GM23338 (cell line): Measurements from ENCODE around the gene KLK15. TPM values are rescaled to one million over a fixed set of nuclear protein-coding genes. Genes with fewer than 3 reads are reported as not detected.
A peak's percentile ranks its signal among the peaks of the same experiment; 100 is the strongest.

ENCODE experiments used
- ATAC-seq: fragments of 200-7000 bp; cut with Tn5 transposase; 3 replicates; pipeline ENCODE4 v1.9.1; 2020
- DNase-seq: peaks from one replicate; pipeline ENCODE4 v3.0.0-alpha.2; 2015; ENCODE audit warnings: low spot score
- H2AFZ ChIP-seq: fragments of 200-600 bp; sonication (generic); 2 replicates; pipeline ENCODE4 v1.8.0; 2016; ENCODE audit warnings: antibody characterized with exemption, mild to moderate bottlenecking, moderate library complexity
- H3F3A ChIP-seq: fragments of 200-600 bp; sonication (generic); replicated peaks from 2 replicates; pipeline ENCODE4 v1.8.0; 2017; ENCODE audit warnings: antibody characterized with exemption, mixed run types, low read depth
- H3K27ac ChIP-seq: fragments of 200-600 bp; sonication (generic); 2 replicates; pipeline ENCODE4 v1.6.1; 2016; ENCODE audit warnings: low read depth
- H3K27me3 ChIP-seq: fragments of 200-600 bp; sonication (generic); 2 replicates; pipeline ENCODE4 v1.8.0; 2016; ENCODE audit warnings: mild to moderate bottlenecking, mixed run types, moderate library complexity; ENCODE audit not compliant: insufficient read depth
- H3K36me3 ChIP-seq: fragments of 200-600 bp; sonication (generic); 2 replicates; pipeline ENCODE4 v1.8.0; 2016; ENCODE audit warnings: mild to moderate bottlenecking; ENCODE audit not compliant: insufficient read depth
- H3K4me1 ChIP-seq: fragments of 200-600 bp; sonication (generic); 2 replicates; pipeline ENCODE4 v1.8.0; 2016; ENCODE audit warnings: mild to moderate bottlenecking, moderate library complexity; ENCODE audit not compliant: insufficient read depth
- H3K4me2 ChIP-seq: fragments of 200-600 bp; sonication (generic); 2 replicates; pipeline ENCODE4 v1.7.1; 2017; ENCODE audit warnings: mixed run types
- H3K4me3 ChIP-seq: fragments of 200-600 bp; sonication (generic); 2 replicates; pipeline ENCODE4 v1.6.1; 2016; ENCODE audit warnings: mixed run types
- H3K79me2 ChIP-seq: fragments of 200-600 bp; sonication (generic); replicated peaks from 2 replicates; pipeline ENCODE4 v1.8.0; 2017; ENCODE audit warnings: mild to moderate bottlenecking; ENCODE audit not compliant: insufficient read depth
- H3K9me2 ChIP-seq: fragments of 200-600 bp; sonication (generic); 2 replicates; pipeline ENCODE4 v1.8.0; 2017; ENCODE audit not compliant: insufficient read depth
- H4K20me1 ChIP-seq: fragments of 200-600 bp; sonication (generic); replicated peaks from 2 replicates; pipeline ENCODE4 v1.8.0; 2017; ENCODE audit warnings: mild to moderate bottlenecking; ENCODE audit not compliant: insufficient read depth
- H3K27ac Mint-ChIP-seq: 2 replicates; pipeline ENCODE4 v1.8.0; 2020; ENCODE audit warnings: inconsistent platforms, mild to moderate bottlenecking, moderate library complexity, mixed read lengths
- H3K27me3 Mint-ChIP-seq: 3 replicates; pipeline ENCODE4 v1.8.0; 2022; ENCODE audit warnings: low read depth, mild to moderate bottlenecking, moderate library complexity, mixed read lengths, inconsistent platforms; ENCODE audit not compliant: insufficient read depth, poor library complexity
- H3K36me3 Mint-ChIP-seq: 3 replicates; pipeline ENCODE4 v1.8.0; 2021; ENCODE audit warnings: low read depth, mild to moderate bottlenecking, inconsistent platforms, moderate library complexity, mixed read lengths
- H3K4me1 Mint-ChIP-seq: 3 replicates; pipeline ENCODE4 v1.8.0; 2020; ENCODE audit warnings: mild to moderate bottlenecking, inconsistent platforms, mixed read lengths
- H3K4me3 Mint-ChIP-seq: 3 replicates; pipeline ENCODE4 v1.8.0; 2021; ENCODE audit warnings: moderate library complexity, mild to moderate bottlenecking, inconsistent platforms, mixed read lengths
- H3K9me3 Mint-ChIP-seq: 3 replicates; pipeline ENCODE4 v1.8.0; 2020; ENCODE audit warnings: moderate library complexity, mild to moderate bottlenecking, inconsistent platforms, mixed read lengths
- EZH2 ChIP-seq: fragments of 200-600 bp; sonication (generic); IDR thresholded peaks from one replicate; pipeline ENCODE4 v1.8.0; 2017; ENCODE audit warnings: antibody characterized with exemption, mild to moderate bottlenecking, low read depth; ENCODE audit not compliant: unreplicated experiment
- JUNB ChIP-seq: IDR thresholded peaks from one replicate; pipeline ENCODE4 v1.6.1; 2016; ENCODE audit warnings: antibody characterized with exemption; ENCODE audit not compliant: unreplicated experiment
- POLR2AphosphoS5 ChIP-seq: IDR thresholded peaks from 2 replicates; pipeline ENCODE4 v1.6.1; 2016; ENCODE audit warnings: antibody characterized with exemption, low read depth
- STAT1 ChIP-seq: IDR thresholded peaks from one replicate; pipeline ENCODE4 v1.6.1; 2016; ENCODE audit warnings: antibody characterized with exemption; ENCODE audit not compliant: unreplicated experiment
- ZNF114 ChIP-seq: fragments of 250-450 bp; sonication (Bioruptor Pico); IDR thresholded peaks from 2 replicates; pipeline ENCODE4 v1.5.0; 2020; ENCODE audit warnings: mild to moderate bottlenecking, moderate library complexity
- polyA plus RNA-seq: library from polyadenylated mRNA; unstranded; fragments of >200 nt; fragmentation: Nextera tagmentation; extraction: Ambion mirVana; gene quantifications from 2 replicates; pipeline ENCODE4 v1.2.1, GENCODE V29; 2016
- total RNA-seq: library from RNA; depleted of rRNA; stranded (reverse); fragments of >200 nt; shearing (Covaris generic); gene quantifications from 2 replicates; pipeline ENCODE4 v1.2.3, GENCODE V29; 2014
- TF ChIP-seq, protein P1 (sequence below): fragments of 250-450 bp; sonication (Bioruptor Pico); IDR thresholded peaks from 2 replicates; pipeline ENCODE4 v1.5.0; 2020; ENCODE audit warnings: mild to moderate bottlenecking, moderate library complexity
- TF ChIP-seq, protein P2 (sequence below): IDR thresholded peaks from 2 replicates; pipeline ENCODE4 v1.6.1; 2016; ENCODE audit warnings: antibody characterized with exemption
- TF ChIP-seq, protein P3 (sequence below), 2 experiments: fragments of 200-600 bp in 1 of 2; sonication (generic) in 1 of 2; conservative IDR thresholded peaks; 2 replicates each; pipeline versions ENCODE4 v1.5.1 to v1.6.1; 2016 to 2017; ENCODE audit warnings: antibody characterized with exemption in 2 of 2, low read depth in 2 of 2, mild to moderate bottlenecking in 2 of 2, moderate library complexity in 1 of 2
- TF ChIP-seq, protein P4 (sequence below): IDR thresholded peaks from one replicate; pipeline ENCODE4 v1.6.1; 2018; ENCODE audit warnings: antibody characterized with exemption; ENCODE audit not compliant: unreplicated experiment

The KLK15 gene
- total and polyA plus RNA-seq, 2 experiments from 2014 or later, result not detected

DNA sequence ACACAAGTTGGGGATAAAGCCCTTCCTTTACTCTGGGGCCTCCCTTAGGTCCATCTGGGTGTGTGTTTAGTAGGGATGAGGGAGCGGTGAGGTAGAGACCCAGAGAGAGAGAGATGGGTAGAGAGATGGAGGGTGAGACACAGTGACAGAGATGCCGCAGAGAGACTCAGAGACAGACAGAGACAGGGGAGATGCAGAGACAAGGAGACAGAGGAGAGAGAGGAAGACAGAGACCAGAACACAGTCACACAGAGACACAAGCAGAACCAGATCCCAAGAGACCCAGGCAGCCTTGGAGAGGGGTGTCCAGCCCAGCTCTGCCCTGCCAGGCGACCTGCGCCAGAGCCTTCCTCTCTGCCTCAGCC lies 12.1 kb downstream of the KLK15 start (continued):
- TF ChIP-seq, protein P1, sequence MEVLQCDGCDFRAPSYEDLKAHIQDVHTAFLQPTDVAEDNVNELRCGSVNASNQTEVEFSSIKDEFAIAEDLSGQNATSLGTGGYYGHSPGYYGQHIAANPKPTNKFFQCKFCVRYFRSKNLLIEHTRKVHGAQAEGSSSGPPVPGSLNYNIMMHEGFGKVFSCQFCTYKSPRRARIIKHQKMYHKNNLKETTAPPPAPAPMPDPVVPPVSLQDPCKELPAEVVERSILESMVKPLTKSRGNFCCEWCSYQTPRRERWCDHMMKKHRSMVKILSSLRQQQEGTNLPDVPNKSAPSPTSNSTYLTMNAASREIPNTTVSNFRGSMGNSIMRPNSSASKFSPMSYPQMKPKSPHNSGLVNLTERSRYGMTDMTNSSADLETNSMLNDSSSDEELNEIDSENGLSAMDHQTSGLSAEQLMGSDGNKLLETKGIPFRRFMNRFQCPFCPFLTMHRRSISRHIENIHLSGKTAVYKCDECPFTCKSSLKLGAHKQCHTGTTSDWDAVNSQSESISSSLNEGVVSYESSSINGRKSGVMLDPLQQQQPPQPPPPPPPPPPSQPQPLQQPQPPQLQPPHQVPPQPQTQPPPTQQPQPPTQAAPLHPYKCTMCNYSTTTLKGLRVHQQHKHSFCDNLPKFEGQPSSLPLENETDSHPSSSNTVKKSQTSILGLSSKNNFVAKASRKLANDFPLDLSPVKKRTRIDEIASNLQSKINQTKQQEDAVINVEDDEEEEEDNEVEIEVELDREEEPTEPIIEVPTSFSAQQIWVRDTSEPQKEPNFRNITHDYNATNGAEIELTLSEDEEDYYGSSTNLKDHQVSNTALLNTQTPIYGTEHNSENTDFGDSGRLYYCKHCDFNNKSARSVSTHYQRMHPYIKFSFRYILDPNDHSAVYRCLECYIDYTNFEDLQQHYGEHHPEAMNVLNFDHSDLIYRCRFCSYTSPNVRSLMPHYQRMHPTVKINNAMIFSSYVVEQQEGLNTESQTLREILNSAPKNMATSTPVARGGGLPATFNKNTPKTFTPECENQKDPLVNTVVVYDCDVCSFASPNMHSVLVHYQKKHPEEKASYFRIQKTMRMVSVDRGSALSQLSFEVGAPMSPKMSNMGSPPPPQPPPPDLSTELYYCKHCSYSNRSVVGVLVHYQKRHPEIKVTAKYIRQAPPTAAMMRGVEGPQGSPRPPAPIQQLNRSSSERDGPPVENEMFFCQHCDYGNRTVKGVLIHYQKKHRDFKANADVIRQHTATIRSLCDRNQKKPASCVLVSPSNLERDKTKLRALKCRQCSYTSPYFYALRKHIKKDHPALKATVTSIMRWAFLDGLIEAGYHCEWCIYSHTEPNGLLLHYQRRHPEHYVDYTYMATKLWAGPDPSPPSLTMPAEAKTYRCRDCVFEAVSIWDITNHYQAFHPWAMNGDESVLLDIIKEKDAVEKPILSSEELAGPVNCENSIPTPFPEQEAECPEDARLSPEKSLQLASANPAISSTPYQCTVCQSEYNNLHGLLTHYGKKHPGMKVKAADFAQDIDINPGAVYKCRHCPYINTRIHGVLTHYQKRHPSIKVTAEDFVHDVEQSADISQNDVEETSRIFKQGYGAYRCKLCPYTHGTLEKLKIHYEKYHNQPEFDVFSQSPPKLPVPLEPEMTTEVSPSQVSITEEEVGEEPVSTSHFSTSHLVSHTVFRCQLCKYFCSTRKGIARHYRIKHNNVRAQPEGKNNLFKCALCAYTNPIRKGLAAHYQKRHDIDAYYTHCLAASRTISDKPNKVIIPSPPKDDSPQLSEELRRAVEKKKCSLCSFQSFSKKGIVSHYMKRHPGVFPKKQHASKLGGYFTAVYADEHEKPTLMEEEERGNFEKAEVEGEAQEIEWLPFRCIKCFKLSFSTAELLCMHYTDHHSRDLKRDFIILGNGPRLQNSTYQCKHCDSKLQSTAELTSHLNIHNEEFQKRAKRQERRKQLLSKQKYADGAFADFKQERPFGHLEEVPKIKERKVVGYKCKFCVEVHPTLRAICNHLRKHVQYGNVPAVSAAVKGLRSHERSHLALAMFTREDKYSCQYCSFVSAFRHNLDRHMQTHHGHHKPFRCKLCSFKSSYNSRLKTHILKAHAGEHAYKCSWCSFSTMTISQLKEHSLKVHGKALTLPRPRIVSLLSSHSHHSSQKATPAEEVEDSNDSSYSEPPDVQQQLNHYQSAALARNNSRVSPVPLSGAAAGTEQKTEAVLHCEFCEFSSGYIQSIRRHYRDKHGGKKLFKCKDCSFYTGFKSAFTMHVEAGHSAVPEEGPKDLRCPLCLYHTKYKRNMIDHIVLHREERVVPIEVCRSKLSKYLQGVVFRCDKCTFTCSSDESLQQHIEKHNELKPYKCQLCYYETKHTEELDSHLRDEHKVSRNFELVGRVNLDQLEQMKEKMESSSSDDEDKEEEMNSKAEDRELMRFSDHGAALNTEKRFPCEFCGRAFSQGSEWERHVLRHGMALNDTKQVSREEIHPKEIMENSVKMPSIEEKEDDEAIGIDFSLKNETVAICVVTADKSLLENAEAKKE (CRISPR knock-in tag), result no peak
- no peak for TF ChIP-seq STAT1

DNA sequence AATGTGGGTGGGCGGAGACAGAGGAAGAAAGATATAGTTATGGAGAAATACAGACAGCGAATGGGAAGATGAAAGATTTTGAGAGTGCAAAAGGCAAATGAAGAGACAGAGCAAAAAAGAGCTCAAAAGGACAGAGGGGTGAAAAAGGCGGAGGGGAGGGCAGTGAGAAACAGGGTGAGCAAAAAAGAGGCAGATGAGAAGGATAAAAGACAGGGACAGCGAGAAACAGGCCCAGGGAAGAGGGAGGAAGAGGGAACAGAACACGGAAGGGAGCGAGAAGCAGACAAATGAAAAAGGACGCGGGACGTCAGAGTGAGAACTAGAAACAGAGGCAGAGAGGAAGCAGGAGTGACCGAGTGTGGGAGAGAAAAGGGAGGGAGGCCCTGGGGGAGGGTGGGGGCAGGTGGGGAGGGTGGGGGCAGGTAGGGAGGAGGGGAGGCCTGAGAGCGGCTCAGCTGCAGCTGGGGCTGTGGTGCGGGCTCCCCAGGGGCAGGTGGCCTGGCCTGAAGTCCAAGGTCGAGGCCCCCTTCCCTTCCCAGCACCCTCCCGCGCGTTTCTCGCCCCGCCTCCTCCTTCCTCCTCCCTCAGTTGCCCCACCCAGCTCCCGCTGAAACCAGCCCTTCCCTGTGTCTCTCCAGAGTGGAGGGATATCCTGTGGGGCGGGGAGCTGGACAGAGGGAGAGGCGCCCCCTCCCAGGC lies 12.7 kb downstream of the KLK15 start:
- H2AFZ ChIP-seq, result peak overlapping the region; percentile 96
- peaks cover 8% of the 10 kb centered on the region; the same call in 2 of the 3 replicates for H3K9me3 Mint-ChIP-seq
- H3K27ac Mint-ChIP-seq, result no peak overlapping the region
- peak overlapping the region; percentile 93 for H3K4me2 ChIP-seq
- no peaks in the 10 kb centered on the region for H4K20me1 ChIP-seq
- peak; percentile 53 for DNase-seq
- no peak overlapping the region for H3K27ac ChIP-seq
- no peaks in the 10 kb centered on the region for H3F3A ChIP-seq
- H3K36me3 Mint-ChIP-seq, result peaks cover 3% of the 10 kb centered on the region; the same call in 1 of the 3 replicates
- H3K27me3 ChIP-seq, result peaks cover 45% of the 10 kb centered on the region
- H3K27me3 Mint-ChIP-seq, result peaks cover 31% of the 10 kb centered on the region
- peaks cover 32% of the 10 kb centered on the region for H3K4me1 Mint-ChIP-seq
- peak overlapping the region; percentile 66 for H3K4me3 ChIP-seq
- H3K9me2 ChIP-seq, result no peaks in the 10 kb centered on the region
- H3K4me3 Mint-ChIP-seq, result peak overlapping the region; percentile 70
- no peaks in the 10 kb centered on the region for H3K79me2 ChIP-seq
- peaks cover 23% of the 10 kb centered on the region for H3K4me1 ChIP-seq
- peak; percentile 23 for ATAC-seq
- H3K36me3 ChIP-seq, result no peaks in the 10 kb centered on the region
- TF ChIP-seq STAT1 (no peak), ZNF114 (CRISPR knock-in tag) (no peak), JUNB (no peak), EZH2 (no peak), POLR2AphosphoS5 (no peak)
- TF ChIP-seq, protein P2, sequence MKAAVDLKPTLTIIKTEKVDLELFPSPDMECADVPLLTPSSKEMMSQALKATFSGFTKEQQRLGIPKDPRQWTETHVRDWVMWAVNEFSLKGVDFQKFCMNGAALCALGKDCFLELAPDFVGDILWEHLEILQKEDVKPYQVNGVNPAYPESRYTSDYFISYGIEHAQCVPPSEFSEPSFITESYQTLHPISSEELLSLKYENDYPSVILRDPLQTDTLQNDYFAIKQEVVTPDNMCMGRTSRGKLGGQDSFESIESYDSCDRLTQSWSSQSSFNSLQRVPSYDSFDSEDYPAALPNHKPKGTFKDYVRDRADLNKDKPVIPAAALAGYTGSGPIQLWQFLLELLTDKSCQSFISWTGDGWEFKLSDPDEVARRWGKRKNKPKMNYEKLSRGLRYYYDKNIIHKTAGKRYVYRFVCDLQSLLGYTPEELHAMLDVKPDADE, result no peak
- TF ChIP-seq, protein P3, sequence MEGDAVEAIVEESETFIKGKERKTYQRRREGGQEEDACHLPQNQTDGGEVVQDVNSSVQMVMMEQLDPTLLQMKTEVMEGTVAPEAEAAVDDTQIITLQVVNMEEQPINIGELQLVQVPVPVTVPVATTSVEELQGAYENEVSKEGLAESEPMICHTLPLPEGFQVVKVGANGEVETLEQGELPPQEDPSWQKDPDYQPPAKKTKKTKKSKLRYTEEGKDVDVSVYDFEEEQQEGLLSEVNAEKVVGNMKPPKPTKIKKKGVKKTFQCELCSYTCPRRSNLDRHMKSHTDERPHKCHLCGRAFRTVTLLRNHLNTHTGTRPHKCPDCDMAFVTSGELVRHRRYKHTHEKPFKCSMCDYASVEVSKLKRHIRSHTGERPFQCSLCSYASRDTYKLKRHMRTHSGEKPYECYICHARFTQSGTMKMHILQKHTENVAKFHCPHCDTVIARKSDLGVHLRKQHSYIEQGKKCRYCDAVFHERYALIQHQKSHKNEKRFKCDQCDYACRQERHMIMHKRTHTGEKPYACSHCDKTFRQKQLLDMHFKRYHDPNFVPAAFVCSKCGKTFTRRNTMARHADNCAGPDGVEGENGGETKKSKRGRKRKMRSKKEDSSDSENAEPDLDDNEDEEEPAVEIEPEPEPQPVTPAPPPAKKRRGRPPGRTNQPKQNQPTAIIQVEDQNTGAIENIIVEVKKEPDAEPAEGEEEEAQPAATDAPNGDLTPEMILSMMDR (conservative IDR thresholded peaks at IDR 0.05; ENCODE audit: low read depth in 2 of 2), result no peak
- TF ChIP-seq, protein P4, sequence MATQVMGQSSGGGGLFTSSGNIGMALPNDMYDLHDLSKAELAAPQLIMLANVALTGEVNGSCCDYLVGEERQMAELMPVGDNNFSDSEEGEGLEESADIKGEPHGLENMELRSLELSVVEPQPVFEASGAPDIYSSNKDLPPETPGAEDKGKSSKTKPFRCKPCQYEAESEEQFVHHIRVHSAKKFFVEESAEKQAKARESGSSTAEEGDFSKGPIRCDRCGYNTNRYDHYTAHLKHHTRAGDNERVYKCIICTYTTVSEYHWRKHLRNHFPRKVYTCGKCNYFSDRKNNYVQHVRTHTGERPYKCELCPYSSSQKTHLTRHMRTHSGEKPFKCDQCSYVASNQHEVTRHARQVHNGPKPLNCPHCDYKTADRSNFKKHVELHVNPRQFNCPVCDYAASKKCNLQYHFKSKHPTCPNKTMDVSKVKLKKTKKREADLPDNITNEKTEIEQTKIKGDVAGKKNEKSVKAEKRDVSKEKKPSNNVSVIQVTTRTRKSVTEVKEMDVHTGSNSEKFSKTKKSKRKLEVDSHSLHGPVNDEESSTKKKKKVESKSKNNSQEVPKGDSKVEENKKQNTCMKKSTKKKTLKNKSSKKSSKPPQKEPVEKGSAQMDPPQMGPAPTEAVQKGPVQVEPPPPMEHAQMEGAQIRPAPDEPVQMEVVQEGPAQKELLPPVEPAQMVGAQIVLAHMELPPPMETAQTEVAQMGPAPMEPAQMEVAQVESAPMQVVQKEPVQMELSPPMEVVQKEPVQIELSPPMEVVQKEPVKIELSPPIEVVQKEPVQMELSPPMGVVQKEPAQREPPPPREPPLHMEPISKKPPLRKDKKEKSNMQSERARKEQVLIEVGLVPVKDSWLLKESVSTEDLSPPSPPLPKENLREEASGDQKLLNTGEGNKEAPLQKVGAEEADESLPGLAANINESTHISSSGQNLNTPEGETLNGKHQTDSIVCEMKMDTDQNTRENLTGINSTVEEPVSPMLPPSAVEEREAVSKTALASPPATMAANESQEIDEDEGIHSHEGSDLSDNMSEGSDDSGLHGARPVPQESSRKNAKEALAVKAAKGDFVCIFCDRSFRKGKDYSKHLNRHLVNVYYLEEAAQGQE, result no peak
